Ishikawa (cell line): ENCODE data around the gene ERC1.

ENCODE experiments used
- CEBPB ChIP-seq: IDR thresholded peaks from 2 replicates; pipeline ENCODE4 v1.6.1; 2012
- CREB1 ChIP-seq: IDR thresholded peaks from 2 replicates; pipeline ENCODE4 v1.6.1; 2012; ENCODE audit warnings: low read depth
- EGR1 ChIP-seq: IDR thresholded peaks from 2 replicates; pipeline ENCODE4 v1.6.1; 2012
- EP300 ChIP-seq: IDR thresholded peaks from 2 replicates; pipeline ENCODE4 v1.6.1; 2012; ENCODE audit warnings: borderline replicate concordance
- MAX ChIP-seq: IDR thresholded peaks from 2 replicates; pipeline ENCODE4 v1.6.1; 2012
- RAD21 ChIP-seq: IDR thresholded peaks from 2 replicates; pipeline ENCODE4 v1.6.1; 2012; ENCODE audit warnings: low read depth
- REST ChIP-seq: IDR thresholded peaks from 2 replicates; pipeline ENCODE4 v1.6.1; 2012; ENCODE audit warnings: low read depth, mild to moderate bottlenecking
- USF1 ChIP-seq: IDR thresholded peaks from 2 replicates; pipeline ENCODE4 v1.6.1; 2012
- YY1 ChIP-seq: IDR thresholded peaks from 2 replicates; pipeline ENCODE4 v1.6.1; 2012; ENCODE audit warnings: low read depth

DNA sequence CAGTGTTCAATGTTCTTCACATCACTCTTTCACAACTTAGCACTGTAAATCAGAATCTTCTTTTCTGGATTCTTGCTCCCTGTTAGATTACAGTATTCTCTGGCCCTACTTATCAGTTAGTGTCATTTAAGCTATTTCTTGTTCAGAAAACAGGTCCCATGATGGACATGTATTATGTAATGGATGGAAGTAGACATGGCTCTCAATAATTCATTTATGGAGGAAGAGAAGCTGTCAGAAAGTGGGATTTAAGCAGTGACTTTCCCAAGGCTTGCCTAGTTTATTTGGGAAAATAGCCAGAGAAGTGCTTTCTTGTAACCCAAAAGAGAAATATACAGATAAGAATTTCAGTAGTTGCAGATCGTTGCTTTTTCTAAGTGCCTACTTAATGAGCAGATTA, 1.6 kb downstream of the ERC1 start:
- no peak for TF ChIP-seq EP300
- no peak for TF ChIP-seq CREB1
- TF ChIP-seq REST = no peak
- no peak for TF ChIP-seq RAD21
- no peak for TF ChIP-seq CEBPB
- TF ChIP-seq EGR1 = no peak
- TF ChIP-seq MAX = no peak
- TF ChIP-seq USF1 = no peak
- no peak for TF ChIP-seq YY1
